Renal cortex interstitium (tissue), 11 donors: ENCODE data around the gene DPY19L1. TPM values are rescaled to one million over a fixed set of nuclear protein-coding genes. Genes with fewer than 3 reads are reported as not detected.

ENCODE experiments used
- DNase-seq, 11 donors: peaks; one replicate each; pipeline ENCODE4 v3.0.0-alpha.2; 2013; ENCODE audit warnings: low read depth in 9 of 11, low spot score in 4 of 11; ENCODE audit errors: extremely low read depth in 1 of 11
- polyA plus RNA-seq, 3 donors: library from polyadenylated mRNA; unstranded; fragments of 120-200 nt; gene quantifications; one replicate each; pipeline ENCODE4 v1.2.1, GENCODE V29; 2013; ENCODE audit not compliant: insufficient read length in 3 of 3

Gene DPY19L1
- polyA plus RNA-seq, 3 donors, result 25.6 to 44.8 (median 34.2) TPM

- DNase-seq, result no peak
These were observed 2.1 kb upstream of the DPY19L1 start for GRCh38 chr7:35039343-35039742.

GRCh38 chr7:35038354-35038753, 1.1 kb upstream of the DPY19L1 start:
- DNase-seq, result no peak

GRCh38 chr7:35037526-35038341, 449 bp upstream of the DPY19L1 start:
- DNase-seq, result peak; percentile 75 to 92 (median 87)

- DNase-seq, result peak in 5 of 11 donors; percentile 29 to 55 (median 38)
These were observed 719 bp downstream of the DPY19L1 start for GRCh38 chr7:35036361-35037171.

GRCh38 chr7:35035511-35035961, 1.7 kb downstream of the DPY19L1 start:
- peak in 3 of 11 donors; percentile 17 to 46 (median 19) for DNase-seq

GRCh38 chr7:35032166-35032565, 5.1 kb downstream of the DPY19L1 start:
- DNase-seq, result no peak

GRCh38 chr7:35030848-35031247, 6.4 kb downstream of the DPY19L1 start:
- no peak for DNase-seq

- DNase-seq, result no peak
These were observed 8.0 kb downstream of the DPY19L1 start for GRCh38 chr7:35029311-35029710.

GRCh38 chr7:35026150-35026549, 11.1 kb downstream of the DPY19L1 start:
- DNase-seq, result no peak

GRCh38 chr7:35025369-35025870, 11.9 kb downstream of the DPY19L1 start:
- no peak for DNase-seq

GRCh38 chr7:35024298-35024697, 13.0 kb downstream of the DPY19L1 start:
- DNase-seq, result no peak

- DNase-seq, result no peak
These were observed 14.6 kb downstream of the DPY19L1 start for GRCh38 chr7:35022725-35023124.

GRCh38 chr7:35021445-35021844, 15.8 kb downstream of the DPY19L1 start:
- DNase-seq, result no peak

GRCh38 chr7:35019801-35020200, 17.5 kb downstream of the DPY19L1 start:
- no peak for DNase-seq

- no peak for DNase-seq
These were observed 18.0 kb downstream of the DPY19L1 start for GRCh38 chr7:35019179-35019729.

GRCh38 chr7:35015346-35015859, 21.9 kb downstream of the DPY19L1 start:
- DNase-seq, result no peak

- DNase-seq, result no peak
These were observed 25.1 kb downstream of the DPY19L1 start for GRCh38 chr7:35012160-35012559.

- DNase-seq, result no peak
These were observed 26.2 kb downstream of the DPY19L1 start for GRCh38 chr7:35011085-35011484.

GRCh38 chr7:35007768-35008167, 29.5 kb downstream of the DPY19L1 start:
- DNase-seq, result no peak
